Neuron (in vitro differentiated cells): ENCODE measurements around the gene ZNF202.

Experiments
- H2AFZ ChIP-seq: one replicate; pipeline ENCODE4 v1.6.1; 2013; ENCODE audit warnings: low read depth, mild to moderate bottlenecking, inconsistent platforms, low read length, moderate library complexity
- H3K27me3 ChIP-seq: one replicate; pipeline ENCODE4 v1.6.1; 2013; ENCODE audit warnings: low read length; ENCODE audit not compliant: insufficient read depth
- H3K36me3 ChIP-seq: one replicate; pipeline ENCODE4 v1.6.1; 2013; ENCODE audit warnings: low read length; ENCODE audit not compliant: insufficient read depth
- H3K4me1 ChIP-seq: one replicate; pipeline ENCODE4 v1.6.1; 2013; ENCODE audit warnings: low read length; ENCODE audit not compliant: insufficient read depth
- H3K4me3 ChIP-seq: 2 replicates; pipeline ENCODE4 v1.5.1; 2013; ENCODE audit warnings: mild to moderate bottlenecking, low read length, moderate library complexity
- H3K9me3 ChIP-seq: one replicate; pipeline ENCODE4 v1.6.1; 2013; ENCODE audit warnings: low read length

Gene ZNF202

GRCh38 chr11:123695231-123695630 lies 46.2 kb downstream of the ZNF202 start:
- H3K9me3 ChIP-seq, result no peaks in the 10 kb centered on the region
- no peaks in the 10 kb centered on the region for H3K4me1 ChIP-seq
- no peak overlapping the region for H3K4me3 ChIP-seq

GRCh38 chr11:123694551-123694950 lies 46.9 kb downstream of the ZNF202 start:
- Histone ChIP-seq H3K36me3 (no peaks in the 10 kb centered on the region), H3K9me3 (no peaks in the 10 kb centered on the region), H3K4me1 (no peaks in the 10 kb centered on the region), H3K4me3 (no peak overlapping the region), H3K27me3 (peaks cover 17% of the 10 kb centered on the region), H2AFZ (no peak overlapping the region)

More at GRCh38 chr11:123695231-123695630, 46.2 kb downstream of the ZNF202 start:
- no peaks in the 10 kb centered on the region for H3K36me3 ChIP-seq
- no peak overlapping the region for H2AFZ ChIP-seq
- H3K27me3 ChIP-seq, result peaks cover 14% of the 10 kb centered on the region

- Histone ChIP-seq H3K4me3 (no peak overlapping the region), H3K27me3 (peaks cover 21% of the 10 kb centered on the region), H2AFZ (no peak overlapping the region), H3K4me1 (no peaks in the 10 kb centered on the region), H3K9me3 (no peaks in the 10 kb centered on the region), H3K36me3 (no peaks in the 10 kb centered on the region)
Measured at GRCh38 chr11:123692961-123693360, 48.5 kb downstream of the ZNF202 start.

GRCh38 chr11:123690485-123690884 lies 51.0 kb downstream of the ZNF202 start:
- H3K36me3 ChIP-seq, result no peaks in the 10 kb centered on the region
- no peak overlapping the region for H2AFZ ChIP-seq
- H3K4me3 ChIP-seq, result no peak overlapping the region
- H3K9me3 ChIP-seq, result no peaks in the 10 kb centered on the region
- no peaks in the 10 kb centered on the region for H3K4me1 ChIP-seq
- H3K27me3 ChIP-seq, result peaks cover 29% of the 10 kb centered on the region

- Histone ChIP-seq H3K4me3 (no peak overlapping the region), H3K9me3 (no peaks in the 10 kb centered on the region), H3K4me1 (peaks cover 15% of the 10 kb centered on the region), H3K27me3 (peaks cover 18% of the 10 kb centered on the region), H3K36me3 (no peaks in the 10 kb centered on the region), H2AFZ (no peak overlapping the region)
Measured at GRCh38 chr11:123684601-123685000, 56.9 kb downstream of the ZNF202 start.

GRCh38 chr11:123683428-123684170 lies 57.9 kb downstream of the ZNF202 start:
- no peak overlapping the region for H3K4me3 ChIP-seq
- peaks cover 11% of the 10 kb centered on the region for H3K27me3 ChIP-seq
- no peaks in the 10 kb centered on the region for H3K36me3 ChIP-seq
- peaks cover 15% of the 10 kb centered on the region for H3K4me1 ChIP-seq
- H2AFZ ChIP-seq, result no peak overlapping the region
- H3K9me3 ChIP-seq, result no peaks in the 10 kb centered on the region

GRCh38 chr11:123682696-123683410 lies 58.6 kb downstream of the ZNF202 start:
- H3K4me1 ChIP-seq, result peaks cover 15% of the 10 kb centered on the region
- no peaks in the 10 kb centered on the region for H3K36me3 ChIP-seq
- no peak overlapping the region for H3K4me3 ChIP-seq
- H3K9me3 ChIP-seq, result no peaks in the 10 kb centered on the region
- no peak overlapping the region for H2AFZ ChIP-seq
- peaks cover 10% of the 10 kb centered on the region for H3K27me3 ChIP-seq

- H2AFZ ChIP-seq, result no peak overlapping the region
- H3K9me3 ChIP-seq, result no peaks in the 10 kb centered on the region
- H3K36me3 ChIP-seq, result no peaks in the 10 kb centered on the region
- H3K27me3 ChIP-seq, result peaks cover 3% of the 10 kb centered on the region
- H3K4me3 ChIP-seq, result no peak overlapping the region
- H3K4me1 ChIP-seq, result peaks cover 15% of the 10 kb centered on the region
Measured at GRCh38 chr11:123681030-123681429, 60.4 kb downstream of the ZNF202 start.

GRCh38 chr11:123678246-123678645 lies 63.2 kb downstream of the ZNF202 start:
- Histone ChIP-seq H2AFZ (no peak overlapping the region), H3K4me1 (peaks cover 7% of the 10 kb centered on the region), H3K4me3 (no peak overlapping the region), H3K27me3 (no peaks in the 10 kb centered on the region), H3K36me3 (no peaks in the 10 kb centered on the region), H3K9me3 (no peaks in the 10 kb centered on the region)

GRCh38 chr11:123677510-123677909 lies 64.0 kb downstream of the ZNF202 start:
- Histone ChIP-seq H3K27me3 (no peaks in the 10 kb centered on the region), H2AFZ (no peak overlapping the region), H3K9me3 (no peaks in the 10 kb centered on the region), H3K4me1 (no peaks in the 10 kb centered on the region), H3K4me3 (no peak overlapping the region), H3K36me3 (no peaks in the 10 kb centered on the region)

GRCh38 chr11:123674297-123674696 lies 67.2 kb downstream of the ZNF202 start:
- H3K4me3 ChIP-seq, result no peak overlapping the region
- no peak overlapping the region for H2AFZ ChIP-seq
- H3K4me1 ChIP-seq, result no peaks in the 10 kb centered on the region
- H3K27me3 ChIP-seq, result peaks cover 2% of the 10 kb centered on the region
- no peaks in the 10 kb centered on the region for H3K36me3 ChIP-seq
- H3K9me3 ChIP-seq, result no peaks in the 10 kb centered on the region
